ENCODE measurements around the gene KRT85. TPM values are rescaled to one million over a fixed set of nuclear protein-coding genes. Genes with fewer than 3 reads are reported as not detected.

KRT85 gene
- polyA plus RNA-seq, 1 donor (not counting 4 experiments of a cell fraction or from before 2014, with no cell fraction given): not detected

DNA sequence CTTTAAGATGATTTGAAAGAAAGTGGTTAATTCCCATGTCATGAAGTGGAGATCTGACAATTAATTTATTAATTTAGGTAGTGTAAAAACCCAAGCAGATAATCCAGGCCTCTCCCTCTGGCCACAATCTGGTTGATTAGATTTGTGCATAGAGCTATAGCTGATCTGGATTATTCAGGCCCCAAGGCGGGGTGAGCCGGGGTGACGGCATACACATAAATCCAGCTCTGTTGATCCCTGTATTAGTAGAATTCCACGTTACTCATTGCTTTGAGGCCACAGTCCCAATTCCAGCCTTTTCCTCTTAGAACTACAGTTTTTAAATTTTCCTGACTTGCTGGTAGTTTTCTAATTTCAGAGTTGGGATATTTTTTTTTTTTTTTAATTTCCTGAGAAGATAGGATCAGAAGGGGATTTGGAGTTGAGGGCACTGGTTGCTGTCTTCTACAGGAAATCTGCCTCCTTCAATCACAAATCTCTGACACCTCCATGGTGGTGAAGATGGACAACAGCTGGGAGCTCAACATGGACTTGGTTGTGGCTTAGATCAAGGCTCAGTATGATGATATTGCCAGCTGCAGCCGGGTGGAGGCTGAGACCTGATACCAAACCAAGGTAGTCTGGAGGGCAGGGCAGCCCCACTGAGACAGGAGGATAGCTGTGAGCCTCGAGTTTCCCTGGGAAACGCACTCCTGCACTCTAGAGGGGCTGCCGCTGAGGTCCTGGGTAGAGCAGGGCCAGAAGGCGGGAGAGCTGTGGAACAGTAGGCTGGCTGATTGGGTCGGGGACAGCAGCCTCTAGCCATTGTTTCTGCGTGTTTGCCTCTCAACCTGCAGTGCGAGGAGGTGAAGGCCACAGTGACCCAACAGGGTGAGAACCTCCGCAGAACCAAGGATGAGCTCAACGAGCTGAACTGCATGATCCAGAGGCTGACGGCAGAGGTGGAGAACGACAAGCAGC is 19.4 kb downstream of the KRT85 start:
- Histone ChIP-seq H3K27me3 (ENCODE audit: control insufficient read depth, extremely low read depth, insufficient read depth, low read length) (no peaks in the 10 kb centered on the region), H3K4me1 (ENCODE audit: control insufficient read depth, extremely low read depth, insufficient read depth, low read length) (peaks cover 25% of the 10 kb centered on the region), H3K9ac (ENCODE audit: control insufficient read depth, extremely low read depth, insufficient read depth, low read length) (no peak overlapping the region), H4K20me1 (ENCODE audit: control insufficient read depth, extremely low read depth, insufficient read depth, low read length) (no peaks in the 10 kb centered on the region), H3K4me3 (ENCODE audit: control insufficient read depth in 2 of 3, extremely low read depth in 1 of 3, insufficient read depth in 2 of 3, low read depth in 1 of 3, low read length in 3 of 3) (no peak overlapping the region), H2AFZ (ENCODE audit: control insufficient read depth, low read length) (no peak overlapping the region), H3K79me2 (ENCODE audit: control insufficient read depth, insufficient read depth, low read length) (no peaks in the 10 kb centered on the region), H3K27ac (ENCODE audit: control insufficient read depth, insufficient read depth, low read length) (no peak overlapping the region), H3K9me3 (ENCODE audit: control insufficient read depth, low read depth, low read length) (no peaks in the 10 kb centered on the region), H3K36me3 (ENCODE audit: control insufficient read depth in 2 of 2, extremely low read depth in 1 of 2, insufficient read depth in 2 of 2, low read length in 2 of 2) (no peaks in the 10 kb centered on the region), H3K9me1 (ENCODE audit: control insufficient read depth, extremely low read depth, insufficient read depth, low read length) (no peaks in the 10 kb centered on the region), H3K4me2 (ENCODE audit: control insufficient read depth, extremely low read depth, insufficient read depth, low read depth, low read length) (no peak overlapping the region)
- dilution Hi-C loops (cut with MboI; ENCODE audit: extremely low pct_ligation_motif_present, low sequenced_read_pairs): no loop called here
- DNase-seq (ENCODE audit: low read depth, low spot score) (no peak), FAIRE-seq (no peak)
- TF ChIP-seq, protein P1, sequence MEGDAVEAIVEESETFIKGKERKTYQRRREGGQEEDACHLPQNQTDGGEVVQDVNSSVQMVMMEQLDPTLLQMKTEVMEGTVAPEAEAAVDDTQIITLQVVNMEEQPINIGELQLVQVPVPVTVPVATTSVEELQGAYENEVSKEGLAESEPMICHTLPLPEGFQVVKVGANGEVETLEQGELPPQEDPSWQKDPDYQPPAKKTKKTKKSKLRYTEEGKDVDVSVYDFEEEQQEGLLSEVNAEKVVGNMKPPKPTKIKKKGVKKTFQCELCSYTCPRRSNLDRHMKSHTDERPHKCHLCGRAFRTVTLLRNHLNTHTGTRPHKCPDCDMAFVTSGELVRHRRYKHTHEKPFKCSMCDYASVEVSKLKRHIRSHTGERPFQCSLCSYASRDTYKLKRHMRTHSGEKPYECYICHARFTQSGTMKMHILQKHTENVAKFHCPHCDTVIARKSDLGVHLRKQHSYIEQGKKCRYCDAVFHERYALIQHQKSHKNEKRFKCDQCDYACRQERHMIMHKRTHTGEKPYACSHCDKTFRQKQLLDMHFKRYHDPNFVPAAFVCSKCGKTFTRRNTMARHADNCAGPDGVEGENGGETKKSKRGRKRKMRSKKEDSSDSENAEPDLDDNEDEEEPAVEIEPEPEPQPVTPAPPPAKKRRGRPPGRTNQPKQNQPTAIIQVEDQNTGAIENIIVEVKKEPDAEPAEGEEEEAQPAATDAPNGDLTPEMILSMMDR (optimal IDR thresholded peaks at IDR 0.05 in 1 of 3, IDR thresholded peaks at IDR 0.05 in 1 of 3, conservative IDR thresholded peaks at IDR 0.05 in 1 of 3; ENCODE audit: extremely low read depth in 1 of 3, insufficient read depth in 2 of 3, low read length in 3 of 3): no peak
- TF ChIP-seq EZH2 (IDR thresholded peaks at IDR 0.05; ENCODE audit: low read length): no peak

DNA sequence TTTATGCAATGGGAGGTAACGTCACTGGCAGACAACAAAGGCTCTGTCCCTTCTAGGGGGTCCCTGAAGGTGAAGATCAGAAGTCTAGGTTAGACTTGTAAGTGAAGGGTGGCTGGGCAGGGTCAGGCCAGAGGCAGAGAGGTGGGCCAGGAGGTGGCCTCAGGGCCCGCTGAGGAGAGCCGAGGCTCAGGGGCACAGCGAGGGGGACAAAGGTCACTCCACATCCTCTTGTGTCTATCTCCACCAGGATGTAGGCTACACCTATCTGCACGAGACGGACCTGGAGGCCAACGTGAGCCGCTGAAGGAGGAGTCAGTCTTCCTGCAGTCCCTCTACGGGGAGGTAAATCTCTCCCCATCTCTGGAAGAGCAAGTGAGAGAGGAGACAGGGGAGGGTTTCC is 20.3 kb downstream of the KRT85 start:
- Histone ChIP-seq H3K4me2 (ENCODE audit: control insufficient read depth, extremely low read depth, insufficient read depth, low read depth, low read length) (no peak overlapping the region), H3K9me1 (ENCODE audit: control insufficient read depth, extremely low read depth, insufficient read depth, low read length) (no peaks in the 10 kb centered on the region), H3K79me2 (ENCODE audit: control insufficient read depth, insufficient read depth, low read length) (no peaks in the 10 kb centered on the region), H2AFZ (ENCODE audit: control insufficient read depth, low read length) (no peak overlapping the region), H3K9me3 (ENCODE audit: control insufficient read depth, low read depth, low read length) (no peaks in the 10 kb centered on the region), H3K27me3 (ENCODE audit: control insufficient read depth, extremely low read depth, insufficient read depth, low read length) (peaks cover 3% of the 10 kb centered on the region), H3K9ac (ENCODE audit: control insufficient read depth, extremely low read depth, insufficient read depth, low read length) (no peak overlapping the region), H3K4me3 (ENCODE audit: control insufficient read depth in 2 of 3, extremely low read depth in 1 of 3, insufficient read depth in 2 of 3, low read depth in 1 of 3, low read length in 3 of 3) (no peak overlapping the region), H4K20me1 (ENCODE audit: control insufficient read depth, extremely low read depth, insufficient read depth, low read length) (no peaks in the 10 kb centered on the region), H3K27ac (ENCODE audit: control insufficient read depth, insufficient read depth, low read length) (no peak overlapping the region), H3K4me1 (ENCODE audit: control insufficient read depth, extremely low read depth, insufficient read depth, low read length) (peaks cover 25% of the 10 kb centered on the region), H3K36me3 (ENCODE audit: control insufficient read depth in 2 of 2, extremely low read depth in 1 of 2, insufficient read depth in 2 of 2, low read length in 2 of 2) (no peaks in the 10 kb centered on the region)
- dilution Hi-C loops (cut with MboI; ENCODE audit: extremely low pct_ligation_motif_present, low sequenced_read_pairs): no loop called here
- DNase-seq (ENCODE audit: low read depth, low spot score): no peak
- FAIRE-seq: no peak
- TF ChIP-seq, protein P1 (optimal IDR thresholded peaks at IDR 0.05 in 1 of 3, IDR thresholded peaks at IDR 0.05 in 1 of 3, conservative IDR thresholded peaks at IDR 0.05 in 1 of 3; ENCODE audit: extremely low read depth in 1 of 3, insufficient read depth in 2 of 3, low read length in 3 of 3): no peak
- no peak for TF ChIP-seq EZH2 (IDR thresholded peaks at IDR 0.05; ENCODE audit: low read length)

Data from keratinocyte (primary cell).